Erythroblast (primary cell): Measurements from ENCODE around the gene RNF113B.

Source experiments
- DNase-seq, 2 experiments: peaks; one replicate each; lab custom pipeline; 2025; lab: John Stamatoyannopoulos, UW
- GATA1 ChIP-seq: IDR thresholded peaks from 2 replicates; pipeline ENCODE4 v1.6.1; 2011; ENCODE audit warnings: low read depth, mild to moderate bottlenecking, control low read depth, low read length, moderate library complexity
- POLR2A ChIP-seq: IDR thresholded peaks from 2 replicates; pipeline ENCODE4 v1.6.1; 2011; ENCODE audit warnings: mild to moderate bottlenecking, low read length

RNF113B gene

GRCh38 chr13:98215508-98215907 lies 38.4 kb upstream of the RNF113B start:
- TF ChIP-seq GATA1 = no peak
- DNase-seq = no peak

GRCh38 chr13:98214707-98215106 lies 37.6 kb upstream of the RNF113B start:
- DNase-seq = no peak
- no peak for TF ChIP-seq POLR2A
- TF ChIP-seq GATA1 = no peak

GRCh38 chr13:98214008-98214643 lies 37.1 kb upstream of the RNF113B start:
- TF ChIP-seq POLR2A = no peak
- TF ChIP-seq GATA1 = no peak
- DNase-seq = no peak

GRCh38 chr13:98213354-98213753 lies 36.3 kb upstream of the RNF113B start:
- TF ChIP-seq POLR2A (no peak), GATA1 (no peak)
- no peak for DNase-seq

GRCh38 chr13:98212763-98213162 lies 35.7 kb upstream of the RNF113B start:
- TF ChIP-seq POLR2A = no peak
- no peak for TF ChIP-seq GATA1
- DNase-seq = no peak

GRCh38 chr13:98208606-98209005 lies 31.5 kb upstream of the RNF113B start:
- TF ChIP-seq GATA1 (no peak), POLR2A (no peak)
- no peak for DNase-seq

GRCh38 chr13:98207416-98207815 lies 30.3 kb upstream of the RNF113B start:
- TF ChIP-seq GATA1 = no peak
- TF ChIP-seq POLR2A = no peak
- no peak for DNase-seq

- TF ChIP-seq POLR2A = no peak
- no peak for TF ChIP-seq GATA1
These were observed 29.9 kb upstream of the RNF113B start for GRCh38 chr13:98206946-98207345.

GRCh38 chr13:98204546-98204945 lies 27.5 kb upstream of the RNF113B start:
- TF ChIP-seq POLR2A (no peak), GATA1 (no peak)
- DNase-seq = no peak

More at GRCh38 chr13:98206946-98207345, 29.9 kb upstream of the RNF113B start:
- no peak for DNase-seq

GRCh38 chr13:98203646-98204326 lies 26.7 kb upstream of the RNF113B start:
- no peak for TF ChIP-seq GATA1
- no peak for TF ChIP-seq POLR2A

GRCh38 chr13:98201984-98202383 lies 24.9 kb upstream of the RNF113B start:
- TF ChIP-seq POLR2A = no peak
- no peak for TF ChIP-seq GATA1
- DNase-seq = no peak

More at GRCh38 chr13:98203646-98204326, 26.7 kb upstream of the RNF113B start:
- DNase-seq = no peak

GRCh38 chr13:98201189-98201588 lies 24.1 kb upstream of the RNF113B start:
- TF ChIP-seq GATA1 (no peak), POLR2A (no peak)
- DNase-seq = no peak

GRCh38 chr13:98200211-98200878 lies 23.3 kb upstream of the RNF113B start:
- TF ChIP-seq GATA1 = no peak
- no peak for TF ChIP-seq POLR2A
- no peak for DNase-seq

GRCh38 chr13:98199480-98199879 lies 22.4 kb upstream of the RNF113B start:
- DNase-seq = no peak
- no peak for TF ChIP-seq GATA1
- TF ChIP-seq POLR2A = no peak
